ENCODE measurements around the gene SCUBE1.

- TF ChIP-seq CTCF (IDR thresholded peaks at IDR 0.05 in 2 of 3, conservative IDR thresholded peaks at IDR 0.05 in 1 of 3; ENCODE audit: borderline replicate concordance in 1 of 3, insufficient read depth in 1 of 3, low read depth in 2 of 3, low read length in 2 of 3) (peak; percentile 89 to 90 (median 89)), SIN3A (IDR thresholded peaks at IDR 0.05; ENCODE audit: low read depth) (no peak), EZH2phosphoT487 (IDR thresholded peaks at IDR 0.05; ENCODE audit: borderline replicate concordance) (no peak), EZH2 (IDR thresholded peaks at IDR 0.05) (no peak), JUND (IDR thresholded peaks at IDR 0.05) (no peak)
Measured at GRCh38 chr22:43385770-43386641, 42.8 kb upstream of the SCUBE1 start.

Measured in HCT116 (cell line).